ENCODE measurements around the gene PCDH9.

The PCDH9 gene

GRCh38 chr13:66842766-66843165 is 387.4 kb downstream of the PCDH9 start:
- no peak overlapping the region for H3K4me3 ChIP-seq (ENCODE audit: low read depth, low read length)
- DNase-seq (ENCODE audit: low read depth, low spot score): no peak
- ChIA-PET CTCF (no interaction called here), POLR2A (no interaction called here)
- TF ChIP-seq, protein P1, sequence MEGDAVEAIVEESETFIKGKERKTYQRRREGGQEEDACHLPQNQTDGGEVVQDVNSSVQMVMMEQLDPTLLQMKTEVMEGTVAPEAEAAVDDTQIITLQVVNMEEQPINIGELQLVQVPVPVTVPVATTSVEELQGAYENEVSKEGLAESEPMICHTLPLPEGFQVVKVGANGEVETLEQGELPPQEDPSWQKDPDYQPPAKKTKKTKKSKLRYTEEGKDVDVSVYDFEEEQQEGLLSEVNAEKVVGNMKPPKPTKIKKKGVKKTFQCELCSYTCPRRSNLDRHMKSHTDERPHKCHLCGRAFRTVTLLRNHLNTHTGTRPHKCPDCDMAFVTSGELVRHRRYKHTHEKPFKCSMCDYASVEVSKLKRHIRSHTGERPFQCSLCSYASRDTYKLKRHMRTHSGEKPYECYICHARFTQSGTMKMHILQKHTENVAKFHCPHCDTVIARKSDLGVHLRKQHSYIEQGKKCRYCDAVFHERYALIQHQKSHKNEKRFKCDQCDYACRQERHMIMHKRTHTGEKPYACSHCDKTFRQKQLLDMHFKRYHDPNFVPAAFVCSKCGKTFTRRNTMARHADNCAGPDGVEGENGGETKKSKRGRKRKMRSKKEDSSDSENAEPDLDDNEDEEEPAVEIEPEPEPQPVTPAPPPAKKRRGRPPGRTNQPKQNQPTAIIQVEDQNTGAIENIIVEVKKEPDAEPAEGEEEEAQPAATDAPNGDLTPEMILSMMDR (IDR thresholded peaks at IDR 0.05; ENCODE audit: insufficient read depth, low read length, missing control alignments): no peak

DNA sequence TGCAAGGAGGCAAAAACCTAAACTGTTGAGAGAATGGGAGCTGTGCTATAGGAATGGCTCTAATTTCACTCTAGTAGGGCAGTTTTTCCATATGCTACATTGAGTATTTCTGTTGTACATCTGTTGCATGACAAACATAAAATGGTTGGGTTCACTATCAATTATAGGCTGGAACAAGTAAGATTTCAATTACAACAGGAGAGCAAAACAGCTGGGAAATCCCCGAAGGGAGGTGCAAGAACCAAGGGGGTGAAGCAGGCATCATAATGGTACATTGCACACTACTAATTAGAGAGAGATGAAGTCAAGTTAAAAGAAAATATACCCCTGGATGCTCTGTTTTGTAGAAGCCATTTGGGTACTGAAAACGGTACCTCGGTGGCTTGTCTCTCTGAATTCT is 389.5 kb downstream of the PCDH9 start:
- ChIA-PET POLR2A (no interaction called here), CTCF (no interaction called here)
- DNase-seq (ENCODE audit: low read depth, low spot score): no peak
- H3K4me3 ChIP-seq (ENCODE audit: low read depth, low read length): no peak overlapping the region
- TF ChIP-seq, protein P1 (IDR thresholded peaks at IDR 0.05; ENCODE audit: insufficient read depth, low read length, missing control alignments): no peak

GRCh38 chr13:66837246-66837645 is 392.9 kb downstream of the PCDH9 start:
- TF ChIP-seq, protein P1 (IDR thresholded peaks at IDR 0.05; ENCODE audit: insufficient read depth, low read length, missing control alignments): no peak
- no peak for DNase-seq (ENCODE audit: low read depth, low spot score)
- POLR2A ChIA-PET: no interaction called here
- CTCF ChIA-PET: no interaction called here
- no peak overlapping the region for H3K4me3 ChIP-seq (ENCODE audit: low read depth, low read length)

DNA sequence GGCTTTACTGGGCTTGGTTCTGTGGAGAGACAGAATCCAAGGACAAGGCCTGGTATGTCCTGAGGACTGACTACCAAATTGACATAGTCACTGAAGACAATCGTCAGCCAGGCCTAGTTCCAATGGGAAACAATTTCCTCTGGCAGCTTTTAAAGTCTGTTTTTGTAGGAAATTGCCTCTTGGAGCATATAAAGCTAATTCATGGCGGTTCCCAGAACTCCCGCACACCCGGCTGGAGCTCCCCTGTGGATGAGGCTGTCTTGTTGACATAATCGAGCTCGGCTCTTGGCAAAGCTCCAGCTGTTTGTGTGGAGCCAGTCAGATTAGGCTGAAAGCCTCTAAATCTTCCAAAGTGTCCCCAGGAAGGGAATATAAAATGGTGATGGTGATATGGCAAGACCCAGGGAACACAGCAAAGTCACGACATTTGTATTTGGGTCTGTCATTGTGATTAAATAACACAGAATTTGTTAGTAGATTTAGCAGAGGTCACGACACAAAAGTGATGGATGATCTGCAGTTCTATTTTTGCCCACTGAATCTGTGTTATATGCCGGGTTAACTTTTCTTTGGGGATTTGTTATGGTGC is 395.0 kb downstream of the PCDH9 start:
- no peak overlapping the region for H3K4me3 ChIP-seq (ENCODE audit: low read depth, low read length)
- ChIA-PET CTCF (no interaction called here), POLR2A (no interaction called here)
- TF ChIP-seq, protein P1 (IDR thresholded peaks at IDR 0.05; ENCODE audit: insufficient read depth, low read length, missing control alignments): no peak
- no peak for DNase-seq (ENCODE audit: low read depth, low spot score)

DNA sequence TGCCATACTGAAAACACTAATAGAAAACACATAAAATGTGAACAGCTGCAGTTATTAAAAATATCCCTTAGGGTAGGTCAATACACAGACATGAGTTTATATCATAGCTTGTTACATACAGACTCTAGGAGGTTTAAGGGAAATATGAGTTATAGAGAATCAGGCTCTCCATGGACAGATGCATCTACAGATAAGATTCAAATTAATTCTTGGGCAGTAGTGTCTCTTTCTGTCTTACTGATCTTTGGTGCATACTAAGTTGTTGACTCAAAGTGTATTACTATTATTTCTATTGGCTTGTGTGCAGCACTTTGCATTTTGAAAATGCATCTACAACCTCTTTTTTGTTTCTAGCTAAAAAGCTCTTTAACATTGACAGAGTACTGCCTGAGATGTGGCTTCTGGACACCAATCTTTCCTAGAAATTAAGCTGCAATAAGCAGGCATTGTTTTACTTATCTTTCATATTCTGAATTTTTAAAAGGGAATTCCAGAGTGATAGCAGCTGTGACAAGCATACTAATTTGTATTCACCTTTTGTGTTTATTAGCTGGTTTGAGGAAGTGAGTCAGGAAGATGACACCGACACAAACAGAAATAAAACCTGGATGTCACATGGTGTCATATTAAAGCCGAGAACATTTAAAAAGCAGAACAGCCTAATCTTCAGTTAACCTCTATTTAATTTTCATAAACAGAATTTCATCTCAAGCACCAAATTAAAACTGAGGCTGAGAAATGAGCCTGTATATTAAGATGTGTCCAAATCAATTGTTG is 399.0 kb downstream of the PCDH9 start:
- POLR2A ChIA-PET: no interaction called here

GRCh38 chr13:66829803-66830202 is 400.3 kb downstream of the PCDH9 start:
- DNase-seq (ENCODE audit: low read depth, low spot score): no peak
- no peak overlapping the region for H3K4me3 ChIP-seq (ENCODE audit: low read depth, low read length)
- CTCF ChIA-PET: no interaction called here
- POLR2A ChIA-PET: no interaction called here
- TF ChIP-seq, protein P1 (IDR thresholded peaks at IDR 0.05; ENCODE audit: insufficient read depth, low read length, missing control alignments): no peak

More for the DNA sequence above, 399.0 kb downstream of the PCDH9 start:
- CTCF ChIA-PET: no interaction called here
- TF ChIP-seq, protein P1 (IDR thresholded peaks at IDR 0.05; ENCODE audit: insufficient read depth, low read length, missing control alignments): no peak
- no peak for DNase-seq (ENCODE audit: low read depth, low spot score)
- H3K4me3 ChIP-seq (ENCODE audit: low read depth, low read length): no peak overlapping the region
